NCI-H82 (cell line): ENCODE results near the gene ZDHHC7.
"Not testable (repeated sequence)": the region's sequence is repeated elsewhere in the genome, so short reads cannot be mapped to it uniquely, and the experiment has no call there.

Experiments used
- DNase-seq: peaks from one replicate; lab custom pipeline; 2025; lab: John Stamatoyannopoulos, UW

ZDHHC7 gene

DNA sequence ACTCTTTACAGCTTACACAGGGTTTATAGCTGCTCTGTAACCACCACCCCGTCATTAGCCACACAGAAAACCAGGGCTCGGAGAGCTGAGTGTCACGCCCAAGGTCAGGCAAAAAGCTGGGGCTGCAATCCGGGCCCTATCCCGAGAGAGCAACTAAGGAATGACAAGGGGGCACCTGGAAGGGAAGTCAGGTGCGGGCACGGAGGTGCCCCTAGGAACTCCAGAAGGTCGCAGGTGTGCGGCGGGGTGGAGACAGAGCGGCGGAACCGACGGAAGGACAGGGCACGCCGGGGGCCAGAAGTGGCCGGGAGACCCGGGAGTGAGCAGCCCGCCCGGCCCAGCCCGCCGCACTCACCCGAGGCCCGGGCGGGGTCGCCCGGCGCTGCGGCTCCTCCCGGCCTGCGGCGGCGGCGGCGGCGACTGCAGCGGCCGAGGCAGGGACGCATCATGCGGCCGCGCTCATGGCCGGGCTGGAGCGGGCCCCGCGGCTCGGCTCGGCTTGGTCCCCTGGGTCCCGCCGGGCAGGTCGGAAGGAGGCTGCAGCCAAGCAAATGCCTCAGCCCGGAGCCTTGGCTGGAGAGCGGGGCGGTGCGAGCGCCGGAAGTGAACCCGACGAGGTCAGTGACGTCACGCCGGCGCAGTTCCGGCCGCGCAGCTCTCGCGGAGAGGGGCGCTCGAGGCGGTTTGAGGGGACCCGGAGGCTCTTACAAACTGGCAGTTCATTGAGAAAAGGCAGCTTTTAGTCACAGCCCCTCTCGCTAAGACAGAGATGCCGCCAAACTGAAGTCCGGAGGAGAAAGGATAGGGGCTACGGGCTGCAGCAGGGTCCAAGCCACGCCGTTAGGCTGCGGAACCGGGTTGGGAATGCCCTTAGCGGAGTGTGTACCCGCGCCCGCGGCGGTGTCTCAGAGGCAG is at the start of gene ZDHHC7:
ZDHHC7 (minus strand) TSS at position 605 of the 915 bp plus-strand sequence. CDS start 20,917 bp downstream, outside the sequence.
- DNase-seq: peak; percentile 81

- DNase-seq: no peak
Measured at GRCh38 chr16:85058909-85059308, 47.6 kb upstream of the ZDHHC7 start.

GRCh38 chr16:85057948-85058347 is 46.6 kb upstream of the ZDHHC7 start:
- no peak for DNase-seq

DNA sequence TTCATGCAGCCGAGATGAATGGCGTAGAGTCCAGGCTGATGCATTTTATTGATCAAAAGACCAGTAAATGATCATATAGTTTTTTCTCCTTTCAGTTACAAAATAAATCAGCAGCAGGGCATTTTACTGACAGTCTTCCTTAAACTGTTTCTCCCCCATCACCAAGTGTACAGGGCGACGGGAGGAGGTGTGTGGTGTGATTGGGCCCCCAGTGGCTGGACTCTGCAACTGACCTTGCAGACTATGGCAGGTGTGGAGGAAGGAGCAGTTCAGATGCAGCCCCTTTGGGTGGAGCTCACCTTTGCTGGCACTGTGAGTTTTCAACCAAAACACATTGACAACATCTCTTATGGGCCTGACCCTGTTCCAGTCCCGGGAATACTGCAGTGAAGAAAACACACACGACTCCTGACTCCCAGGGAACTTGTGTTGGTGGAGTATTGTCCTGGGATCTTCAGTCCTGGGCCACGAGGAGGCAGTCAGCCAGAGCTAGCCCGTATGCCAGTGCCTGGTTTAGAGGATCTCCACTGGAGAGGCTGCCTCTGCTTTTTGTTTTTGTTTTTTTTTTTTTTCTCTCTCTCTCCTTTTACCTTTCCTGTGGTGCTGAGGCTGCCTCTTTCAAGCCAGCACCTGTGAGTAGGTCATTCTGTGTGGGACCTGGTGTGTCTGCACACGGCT is 46.0 kb upstream of the ZDHHC7 start:
- DNase-seq: peak; percentile 34

GRCh38 chr16:85056211-85056748 is 44.9 kb upstream of the ZDHHC7 start:
- peak; percentile 51 for DNase-seq

DNA sequence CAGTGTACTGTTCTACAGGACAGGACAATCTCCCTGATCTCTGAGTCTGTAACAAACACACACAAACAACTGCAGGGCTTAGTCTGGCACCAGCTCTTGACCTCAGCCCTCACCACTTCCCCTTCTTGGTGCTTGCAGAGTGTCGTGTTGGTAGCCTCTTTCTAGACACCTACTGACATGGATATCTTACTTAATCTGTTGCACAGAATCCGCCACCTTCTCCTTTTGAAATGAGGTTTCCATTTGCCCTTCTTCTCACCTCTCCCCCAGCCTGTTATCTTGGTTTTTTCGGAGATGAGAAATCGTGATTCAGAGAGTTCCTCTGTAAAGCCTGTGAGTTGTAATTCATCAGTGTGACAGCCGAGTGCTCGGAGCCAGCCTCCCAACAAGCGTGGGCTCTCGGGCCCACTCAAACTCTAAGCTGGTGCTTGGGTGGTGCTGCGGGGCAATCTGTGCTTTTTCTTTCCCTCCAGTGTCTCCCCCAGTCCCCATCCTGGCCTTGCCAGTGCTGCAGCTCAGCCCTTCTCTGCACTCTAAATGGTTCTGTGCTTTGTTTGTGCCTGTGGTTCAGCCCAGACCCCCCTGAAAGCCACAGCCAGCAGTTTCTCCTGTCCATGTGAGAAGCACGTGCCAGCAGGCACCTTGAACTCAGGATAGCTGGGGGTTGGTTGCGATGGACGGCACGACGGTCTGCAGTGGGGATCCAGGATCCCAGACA is 44.3 kb upstream of the ZDHHC7 start:
- no peak for DNase-seq

GRCh38 chr16:85054948-85055492 is 43.7 kb upstream of the ZDHHC7 start:
- no peak for DNase-seq

GRCh38 chr16:85054321-85054720 is 43.0 kb upstream of the ZDHHC7 start:
- not testable (repeated sequence) for DNase-seq

DNA sequence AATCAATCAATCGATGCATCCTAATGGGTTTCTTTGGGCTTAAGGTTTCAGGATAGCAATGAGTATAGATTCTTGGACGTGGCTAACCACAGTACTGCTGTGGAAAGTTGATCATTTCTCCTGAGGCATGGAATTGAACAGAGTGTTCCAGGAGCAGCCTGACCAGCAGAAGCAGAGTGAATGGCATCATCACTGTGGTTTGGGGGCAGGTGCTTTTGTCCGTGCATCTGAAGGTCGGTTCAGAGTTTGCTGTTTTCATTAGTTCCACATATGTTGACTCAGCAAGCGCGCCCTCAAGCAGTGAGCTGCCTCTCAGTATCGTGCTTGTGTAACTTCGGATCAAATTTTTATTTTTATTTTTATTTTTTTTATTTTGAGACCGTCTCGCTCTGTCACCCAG is 41.2 kb upstream of the ZDHHC7 start:
- no peak for DNase-seq

DNA sequence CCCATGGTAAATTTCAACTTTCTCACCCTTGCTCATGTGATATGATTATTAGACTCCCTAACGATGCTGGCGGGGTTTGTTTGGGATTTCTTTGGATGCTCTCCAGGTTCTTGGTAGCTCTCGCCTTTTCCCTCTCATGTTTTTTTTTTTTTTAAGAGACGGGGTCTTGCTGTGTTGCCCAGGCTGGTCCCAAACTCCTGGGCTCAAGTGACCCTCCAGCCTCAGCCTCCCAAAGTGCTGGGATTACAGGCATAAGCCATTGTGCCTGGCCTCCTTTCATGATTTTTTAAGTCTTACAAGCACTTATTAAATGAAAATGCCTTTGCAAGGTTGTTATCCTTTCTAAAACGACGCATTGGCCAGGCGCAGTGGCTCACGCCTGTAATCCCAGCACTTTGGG is 40.3 kb upstream of the ZDHHC7 start:
- DNase-seq: no peak

- no peak for DNase-seq
Measured at GRCh38 chr16:85051067-85051581, 39.8 kb upstream of the ZDHHC7 start.

DNA sequence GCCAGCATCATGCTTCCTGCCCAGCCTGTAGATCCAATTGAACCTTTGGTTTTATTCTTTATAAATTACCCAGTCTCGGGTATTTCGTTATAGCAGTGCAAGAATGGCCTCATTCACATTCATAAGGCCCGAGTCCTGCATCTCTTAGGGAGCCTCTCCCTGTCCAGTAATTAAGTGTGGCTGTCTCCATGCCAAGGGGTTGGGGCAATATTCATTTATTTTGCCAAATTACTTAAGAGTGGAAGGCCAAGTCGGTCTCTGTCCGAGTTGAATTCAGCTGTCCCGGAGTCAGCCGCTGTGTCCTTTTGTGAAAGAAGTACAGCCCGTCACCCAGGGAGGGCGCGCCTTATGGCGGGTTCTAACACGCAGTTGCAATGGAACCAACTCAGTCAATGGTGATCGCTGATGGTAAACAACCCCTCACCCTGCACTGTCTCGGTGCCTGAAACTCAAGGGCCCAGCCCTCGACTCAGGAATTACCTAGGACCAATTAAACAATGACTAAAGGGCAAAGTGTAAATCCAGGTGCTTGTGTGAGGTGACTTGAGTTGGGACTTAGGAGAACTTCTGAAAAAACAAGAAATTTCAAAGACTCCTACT is 38.5 kb upstream of the ZDHHC7 start:
- DNase-seq: no peak

GRCh38 chr16:85048921-85049562 is 37.7 kb upstream of the ZDHHC7 start:
- no peak for DNase-seq

DNA sequence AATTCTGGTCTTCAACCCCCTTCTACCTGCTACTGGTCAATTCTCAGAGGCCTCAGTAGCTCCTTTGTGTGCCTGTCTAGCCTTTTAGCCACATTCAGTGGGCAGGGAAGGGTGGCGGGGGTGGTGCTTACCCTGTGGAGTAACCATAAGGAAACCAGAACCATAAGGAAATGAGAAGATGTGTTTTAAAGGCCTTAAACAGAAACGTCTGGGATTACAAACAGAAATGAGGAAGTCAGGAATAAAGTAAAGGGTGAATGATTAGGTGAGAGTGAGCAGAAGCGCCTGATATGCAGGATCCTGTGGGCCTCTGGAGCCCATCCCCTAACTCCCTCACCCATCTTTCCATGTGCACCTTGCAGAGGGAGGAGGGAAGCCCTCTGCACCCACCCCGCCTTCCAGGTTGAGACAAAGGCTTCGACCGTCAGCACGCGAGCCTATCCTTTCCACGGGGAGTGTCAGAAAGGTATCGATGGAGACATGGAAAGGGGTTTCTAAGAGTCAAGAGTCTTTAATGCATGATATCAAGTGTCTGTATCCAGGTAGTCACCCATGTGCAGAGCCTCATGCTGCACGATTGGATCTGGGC is 36.6 kb upstream of the ZDHHC7 start:
- DNase-seq: no peak

DNA sequence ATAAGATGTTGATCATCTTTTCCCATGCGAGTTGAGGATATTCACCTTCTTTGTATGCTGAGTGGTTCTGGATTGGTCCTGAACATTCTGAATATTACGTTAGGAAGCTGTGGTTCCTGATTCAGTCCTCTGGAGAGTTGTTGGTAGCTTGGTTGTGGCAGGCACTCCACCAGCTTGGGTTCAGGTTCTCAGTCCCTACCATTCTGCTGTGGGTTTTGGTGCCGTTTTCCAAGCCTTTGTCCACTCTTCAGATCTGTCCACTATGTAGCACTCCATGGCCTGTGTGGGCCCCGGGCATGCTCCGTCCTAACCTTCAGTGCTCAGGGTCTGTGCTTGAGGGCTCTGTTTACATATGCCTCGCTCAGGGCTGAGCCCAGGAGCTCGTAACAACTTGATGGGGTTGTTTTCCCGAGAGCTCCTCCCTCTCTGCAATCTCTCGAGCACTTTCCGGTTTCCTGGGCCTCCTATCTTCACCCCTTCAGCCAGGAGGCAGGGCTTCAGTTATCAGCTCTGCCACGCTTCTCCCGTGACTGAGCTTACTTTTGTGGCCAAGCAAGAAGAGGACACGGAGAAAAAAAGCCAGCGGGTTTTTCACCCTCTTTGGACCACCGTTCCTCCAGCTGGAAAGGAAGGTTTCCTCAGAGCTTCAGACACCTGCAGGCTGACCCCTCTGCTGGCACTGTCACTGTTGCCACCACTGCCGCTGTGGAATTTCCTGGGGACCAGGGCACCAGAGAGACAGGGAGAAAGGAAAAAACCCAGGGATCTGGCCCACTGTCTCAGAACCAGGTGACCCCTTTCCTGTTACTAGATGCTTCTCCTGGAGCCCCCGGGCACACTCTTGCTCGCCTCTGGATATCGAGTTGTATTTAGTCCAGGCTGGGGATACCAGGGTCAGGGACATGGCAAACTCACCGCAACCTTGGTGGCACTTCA is 35.9 kb upstream of the ZDHHC7 start:
- no peak for DNase-seq

DNA sequence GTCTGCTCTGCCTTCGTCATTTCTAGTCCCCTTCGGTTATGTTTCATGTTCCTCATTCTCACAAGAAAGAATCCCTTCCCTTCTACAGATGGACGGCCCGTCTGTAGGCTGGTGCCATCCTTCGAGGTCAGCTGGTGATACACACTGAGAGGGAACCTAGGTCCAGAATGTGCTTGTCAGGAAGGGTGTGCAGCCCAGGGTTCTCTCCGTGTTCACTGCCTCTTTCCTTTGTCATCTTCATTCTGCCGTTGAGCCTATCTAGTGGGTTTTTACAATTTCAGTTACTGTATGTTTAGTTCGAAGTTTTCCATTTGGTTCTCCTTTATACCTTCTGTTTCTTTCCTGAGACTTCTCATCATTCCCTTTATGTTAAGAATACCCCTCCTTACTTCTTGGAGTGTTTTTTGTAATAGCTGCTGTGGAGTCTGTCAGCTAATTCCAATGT is 35.2 kb upstream of the ZDHHC7 start:
- DNase-seq: no peak

DNA sequence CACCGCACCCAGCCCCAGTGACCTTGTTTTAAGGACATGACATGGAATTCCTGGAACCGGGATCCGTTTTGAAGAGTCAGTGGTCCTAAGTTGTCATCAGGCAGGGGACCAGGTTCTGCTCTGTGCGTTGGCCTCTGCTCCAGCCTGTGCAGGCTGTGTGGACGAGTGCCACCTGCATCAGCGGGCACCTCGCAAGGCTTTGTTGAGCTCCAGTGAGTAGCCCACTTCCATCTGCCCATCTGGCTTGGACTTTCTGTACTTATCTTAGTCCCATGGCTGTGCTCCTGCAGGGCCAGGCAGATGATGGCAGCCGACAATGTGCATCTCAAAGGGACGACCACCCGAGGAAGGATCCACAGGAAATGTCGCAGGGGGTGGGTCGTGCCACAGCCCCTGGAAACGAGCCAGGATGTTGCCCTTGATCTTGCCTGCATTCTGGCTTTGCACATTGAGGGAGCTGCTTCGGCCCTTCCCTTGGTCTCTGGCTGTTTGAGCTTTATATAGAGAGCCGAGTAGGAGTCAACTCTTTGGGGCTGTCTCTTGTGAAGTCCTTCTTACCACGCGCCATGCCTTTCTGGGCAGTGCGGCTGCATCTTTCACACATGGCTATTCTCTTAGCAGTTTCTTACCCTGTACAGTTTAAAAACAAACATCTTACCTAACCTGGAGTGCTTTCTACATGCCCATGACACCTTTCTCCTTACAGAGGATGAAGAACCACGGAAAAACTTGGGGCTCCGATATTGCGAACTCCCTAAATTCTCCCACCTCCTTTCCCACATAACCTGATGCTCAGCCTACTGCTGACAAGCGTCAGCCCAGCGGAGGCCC is 34.5 kb upstream of the ZDHHC7 start:
- DNase-seq: no peak

DNA sequence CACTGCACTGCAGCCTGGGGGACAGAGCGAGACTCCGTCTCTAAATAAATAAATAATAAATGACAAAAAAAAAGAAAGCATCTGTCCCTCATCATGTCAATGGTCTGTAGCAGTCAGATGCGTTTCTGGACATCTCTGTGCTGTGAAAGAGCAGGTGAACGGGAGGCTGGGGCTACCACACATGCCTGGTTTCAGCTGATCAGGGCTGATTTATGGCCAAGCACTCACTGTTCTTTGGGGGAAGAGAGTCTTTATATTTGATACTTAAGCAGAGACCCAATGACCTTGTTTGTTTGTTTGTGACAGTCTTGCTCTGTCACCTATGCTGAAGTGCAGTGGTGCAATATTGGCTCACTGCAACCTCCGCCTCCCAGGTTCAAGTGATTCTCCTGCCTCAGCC is 33.7 kb upstream of the ZDHHC7 start:
- no peak for DNase-seq
